NCI-H526 (cell line): Measurements from ENCODE around the gene GTPBP4.
"Not testable (repeated sequence)": the region's sequence is repeated elsewhere in the genome, so short reads cannot be mapped to it uniquely, and the experiment has no call there.

Source experiments
- DNase-seq, 2 experiments: peaks; one replicate each; lab custom pipeline; 2025; lab: John Stamatoyannopoulos, UW

Gene GTPBP4

DNA sequence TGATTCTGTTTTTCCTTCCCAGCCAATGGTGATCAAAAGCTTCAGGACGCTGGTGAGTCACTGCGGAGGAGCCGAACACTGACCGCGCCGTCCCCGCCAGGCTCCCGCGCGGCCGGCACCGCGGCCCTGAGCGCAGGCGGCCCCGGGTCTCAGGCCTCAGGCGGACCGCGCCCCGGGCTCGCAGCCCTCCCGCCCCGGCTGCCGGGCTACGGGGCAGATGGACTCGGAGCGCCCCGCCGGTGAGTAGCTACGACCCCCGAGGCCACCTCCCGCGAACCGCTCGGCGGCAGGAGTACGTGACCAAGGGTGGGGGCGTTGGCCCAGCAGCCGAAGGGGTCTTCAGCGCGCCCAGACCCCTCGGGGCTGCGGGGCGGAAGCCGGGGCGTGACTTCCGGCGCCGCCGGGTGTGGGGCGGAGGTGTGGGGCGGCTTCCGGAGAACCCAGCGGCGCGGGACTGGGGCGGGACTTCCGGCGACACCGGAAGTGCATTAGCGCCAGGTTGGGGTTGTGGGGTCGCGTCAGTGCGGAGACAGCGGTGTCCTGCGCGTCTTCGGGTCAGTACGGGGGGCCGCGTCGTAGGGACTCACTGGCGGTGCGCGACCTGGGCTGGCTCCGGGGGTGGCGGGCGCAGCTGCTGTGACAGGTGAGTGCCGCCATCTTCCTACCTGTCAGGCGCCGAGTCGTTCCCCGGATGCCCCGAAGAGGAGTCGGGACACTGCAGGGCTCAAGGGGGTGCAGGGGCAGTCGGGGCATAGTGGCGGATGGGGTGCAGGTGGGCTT, 68.3 kb downstream of the GTPBP4 start, which contains the start of gene WDR37:
TSS of gene WDR37 (plus strand) at position 60 of the 780 bp plus-strand sequence. CDS start 15,771 bp downstream, outside the sequence.
- peak; percentile 42 to 82 for DNase-seq

DNA sequence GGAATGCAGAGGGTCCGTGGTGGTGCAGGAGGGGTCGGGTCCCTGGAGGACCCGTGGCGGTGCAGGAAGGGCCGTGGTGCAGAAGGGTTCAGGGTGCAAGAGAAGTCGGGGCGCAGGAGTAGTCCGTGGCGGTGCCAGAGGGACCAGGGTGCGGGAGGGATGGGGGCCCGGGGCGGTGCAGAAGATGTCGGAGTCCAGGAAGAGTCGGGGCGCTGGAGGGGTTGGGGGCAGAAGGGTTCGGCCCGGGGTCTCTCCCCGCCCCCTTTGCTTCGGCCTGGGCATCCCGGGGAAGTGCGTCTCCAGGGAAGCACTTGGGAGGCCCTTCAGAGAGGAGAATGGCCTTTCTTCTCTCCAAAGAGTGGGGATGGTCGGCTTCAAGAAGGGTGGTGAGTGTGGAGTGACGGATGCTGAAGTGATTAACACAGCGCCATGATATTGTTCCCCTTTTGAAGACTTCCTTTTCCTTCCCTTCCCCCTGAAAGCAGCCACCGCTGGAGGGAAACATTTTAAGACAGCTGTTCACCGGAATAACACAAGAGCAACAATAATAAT, 68.9 kb downstream of the GTPBP4 start:
- no peak for DNase-seq

DNA sequence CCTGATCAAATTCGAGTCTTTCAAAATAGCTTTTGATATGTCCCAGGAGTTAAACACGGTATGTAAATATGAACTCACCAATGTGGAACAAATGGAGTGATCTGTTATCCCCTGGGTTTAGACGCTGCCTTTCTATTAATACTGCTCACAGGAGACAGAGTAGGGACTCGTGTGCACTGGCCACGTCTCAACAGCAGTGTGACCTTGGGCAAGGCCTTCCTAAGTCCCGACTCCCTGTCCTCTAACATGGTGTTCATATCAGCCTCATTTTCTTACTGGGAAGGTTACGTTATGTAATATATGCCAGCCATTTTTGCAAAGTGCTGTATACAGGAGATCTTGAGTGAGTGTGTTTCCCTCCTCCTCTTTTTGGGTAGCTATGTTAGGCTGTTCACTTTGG, 69.8 kb downstream of the GTPBP4 start:
- peak in 1 of 2 experiments; percentile 5 for DNase-seq

DNA sequence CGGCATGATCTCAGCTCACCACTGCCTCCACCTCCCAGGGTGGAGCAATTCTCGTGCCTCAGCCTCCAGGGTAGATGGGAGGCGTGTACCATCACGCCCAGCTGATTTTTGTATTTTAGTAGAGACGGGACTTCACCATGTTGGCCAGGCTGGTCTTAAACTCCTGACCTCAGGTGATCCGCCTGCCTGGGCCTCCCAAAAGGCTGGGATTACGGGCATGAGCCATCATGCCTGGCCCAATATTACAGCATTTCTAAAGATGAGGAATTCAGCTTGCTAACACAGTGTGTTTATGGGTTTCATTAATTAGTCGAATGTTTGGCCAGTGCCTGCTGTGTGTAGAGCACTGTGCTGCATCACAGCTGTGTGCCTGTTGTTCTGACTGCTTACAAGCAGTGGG, 71.7 kb downstream of the GTPBP4 start:
- DNase-seq = no peak

DNA sequence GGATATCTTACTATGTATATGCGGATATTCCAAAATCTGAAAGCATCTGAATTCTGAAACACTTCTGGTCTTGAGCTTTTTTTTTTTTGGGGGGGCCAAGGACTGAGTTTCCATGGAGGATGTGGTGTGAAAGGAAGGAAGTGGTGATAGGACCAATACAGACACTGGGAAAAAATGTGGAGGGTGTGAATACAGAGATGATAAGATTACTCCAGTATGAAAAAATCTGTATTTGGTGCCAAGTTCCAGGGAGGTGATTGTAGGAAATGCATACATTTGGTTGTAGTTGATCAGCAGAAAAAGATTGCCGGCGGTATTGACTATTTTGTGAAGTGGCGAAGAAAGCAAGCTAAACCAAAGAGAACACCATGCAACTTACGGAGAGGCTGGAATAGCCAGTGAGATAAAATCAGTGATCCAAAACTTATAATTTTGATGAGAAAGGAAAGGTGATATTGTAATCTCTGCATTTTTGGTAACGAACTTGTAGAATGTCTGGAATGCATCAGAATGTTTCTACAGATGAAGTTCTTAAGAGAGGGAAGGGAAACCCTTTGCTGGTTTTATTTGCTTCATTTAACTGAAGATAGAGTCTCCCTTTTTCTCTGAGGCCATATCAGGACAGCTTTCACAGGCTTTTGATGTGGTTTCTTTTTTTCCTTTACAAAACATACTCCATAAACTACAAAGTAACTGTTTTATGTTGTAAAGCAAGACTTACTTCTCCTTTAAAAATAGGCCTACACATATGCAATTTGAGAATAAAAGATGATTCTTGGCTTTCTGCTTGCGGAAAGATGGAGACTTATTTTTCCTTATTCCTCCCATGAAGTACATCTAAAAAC, 73.9 kb downstream of the GTPBP4 start:
- no peak for DNase-seq

DNA sequence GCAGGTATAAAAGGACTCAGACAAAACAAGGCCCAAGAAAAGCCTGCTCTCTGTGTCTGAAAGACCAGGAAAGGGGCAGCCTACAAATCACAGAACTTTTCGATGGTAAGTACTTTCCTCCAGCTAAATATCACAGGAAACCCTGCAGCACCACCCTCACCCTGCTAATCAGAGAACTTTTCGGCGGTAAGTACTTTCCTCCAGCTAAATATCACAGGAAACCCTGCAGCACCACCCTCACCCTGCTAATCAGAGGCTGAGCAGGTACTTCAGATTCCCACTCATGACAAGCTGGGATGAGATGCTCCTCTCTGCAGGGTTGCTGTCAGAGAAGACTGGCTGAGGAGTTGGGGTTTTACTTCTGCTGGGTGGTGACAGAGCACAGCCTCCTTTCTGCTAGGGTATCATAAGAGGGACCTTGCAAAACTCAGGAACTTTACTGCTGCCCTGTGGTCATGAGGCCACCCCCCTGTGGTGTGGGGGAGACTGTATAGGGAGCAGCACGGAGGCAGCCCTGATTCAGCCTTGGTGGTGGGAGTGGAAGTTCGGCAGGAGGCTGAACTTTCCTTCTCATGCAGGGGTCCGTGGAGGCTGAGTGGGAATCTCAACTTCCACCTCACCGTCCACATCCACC, 75.1 kb downstream of the GTPBP4 start:
- no peak for DNase-seq

DNA sequence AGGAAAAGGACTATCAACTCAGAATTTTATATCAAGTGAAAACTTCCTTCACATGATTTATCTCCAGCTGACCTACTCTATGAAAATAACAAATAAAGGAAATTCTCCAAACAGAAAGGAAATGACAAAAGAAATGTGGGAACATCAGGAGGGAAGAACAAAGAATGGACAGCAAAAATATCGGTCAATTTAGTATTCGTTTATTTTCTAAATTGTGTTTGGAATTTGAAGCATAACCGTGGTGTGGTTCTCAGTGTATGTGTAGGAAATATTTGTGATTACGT, 76.7 kb downstream of the GTPBP4 start:
- no peak for DNase-seq

DNA sequence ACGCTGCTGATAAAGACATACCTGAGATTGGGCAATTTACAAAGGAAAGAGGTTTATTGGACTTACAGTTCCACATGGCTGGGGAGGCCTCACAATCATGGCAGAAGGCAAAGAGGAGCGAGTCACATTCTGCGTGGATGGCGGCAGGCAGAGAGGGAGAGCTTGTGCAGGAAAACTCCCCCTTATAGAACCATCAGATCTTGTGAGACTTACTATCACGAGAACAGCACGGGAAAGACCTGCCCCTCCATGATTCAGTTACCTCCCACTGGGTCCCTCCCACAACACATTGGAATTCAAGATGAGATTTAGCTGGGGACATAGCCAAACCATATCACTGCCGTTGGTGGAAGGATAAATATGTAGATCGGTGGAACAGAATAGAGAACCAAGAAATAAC, 78.5 kb downstream of the GTPBP4 start:
- not testable (repeated sequence) for DNase-seq

DNA sequence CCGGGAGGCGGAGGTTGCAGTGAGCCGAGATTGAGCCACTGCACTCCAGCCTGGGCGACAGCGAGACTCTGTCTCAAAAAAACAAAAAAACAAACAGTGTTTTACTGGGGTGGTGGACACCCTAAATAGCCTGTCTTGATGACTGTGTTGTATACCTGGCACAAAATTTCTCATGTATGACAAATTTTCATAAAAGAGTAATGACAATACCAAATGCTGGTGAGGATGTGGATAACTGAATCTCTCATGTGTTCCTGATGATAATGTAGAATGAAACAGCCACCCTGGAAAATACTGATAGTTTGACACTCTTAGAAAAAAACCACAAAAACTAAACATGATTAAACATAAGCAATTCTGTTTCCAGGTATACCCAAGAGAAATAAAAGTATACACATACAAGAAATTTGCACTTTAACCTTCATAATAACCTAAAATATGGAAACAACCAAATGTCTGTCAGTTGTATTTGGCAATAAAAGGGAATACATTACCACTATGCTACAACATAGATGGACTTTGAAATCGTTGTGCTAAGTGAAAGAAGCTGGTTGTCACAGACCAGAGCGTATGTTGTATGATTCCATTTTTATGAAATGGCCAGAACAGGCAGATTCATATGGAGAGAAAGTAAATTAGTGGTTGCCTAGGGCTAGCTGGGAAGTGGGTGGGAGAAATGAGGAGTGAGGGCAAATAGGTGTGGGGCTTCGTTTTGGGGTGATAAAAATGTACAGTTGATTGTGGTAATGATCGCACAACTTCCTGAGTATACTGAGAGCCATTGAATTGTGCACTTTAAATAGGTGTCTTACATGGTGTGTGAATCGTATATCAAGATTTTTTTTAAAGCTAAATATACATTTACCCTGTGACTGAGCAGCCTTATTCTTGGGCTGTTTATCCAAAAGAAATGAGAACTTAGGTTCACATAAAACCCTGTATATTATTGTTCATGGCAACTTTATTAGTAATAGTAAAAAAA, 80.4 kb downstream of the GTPBP4 start:
- DNase-seq = no peak
